ENCODE data around the gene MYOM1.

GRCh38 chr18:3055816-3056215 lies 164.0 kb downstream of the MYOM1 start:
- TF ChIP-seq MAX (IDR thresholded peaks at IDR 0.05) (no peak), USF1 (IDR thresholded peaks at IDR 0.05) (no peak), EP300 (IDR thresholded peaks at IDR 0.05; ENCODE audit: borderline replicate concordance) (no peak), TAF1 (IDR thresholded peaks at IDR 0.05; ENCODE audit: low read depth) (no peak), RAD21 (IDR thresholded peaks at IDR 0.05; ENCODE audit: low read depth) (no peak)

Measured in Ishikawa (cell line).